GM12873 (cell line): ENCODE data around the gene GNPDA1.

Experiments used
- CTCF ChIP-seq: IDR thresholded peaks from 2 replicates; pipeline ENCODE4 v1.5.1; 2012; ENCODE audit warnings: low read depth, mild to moderate bottlenecking, moderate library complexity, low read length, control low read depth; ENCODE audit not compliant: insufficient read depth; ENCODE audit errors: missing control alignments

Gene GNPDA1

GRCh38 chr5:141992349-141992963, 20.4 kb downstream of the GNPDA1 start:
- peak; percentile 61 for TF ChIP-seq CTCF

GRCh38 chr5:141989720-141990119, 23.1 kb downstream of the GNPDA1 start:
- TF ChIP-seq CTCF = no peak

- TF ChIP-seq CTCF = no peak
Observed at GRCh38 chr5:141986072-141986471, 26.8 kb downstream of the GNPDA1 start.

- TF ChIP-seq CTCF = no peak
Observed at GRCh38 chr5:141982626-141983025, 30.2 kb downstream of the GNPDA1 start.

GRCh38 chr5:141978389-141978788, 34.4 kb downstream of the GNPDA1 start:
- no peak for TF ChIP-seq CTCF

GRCh38 chr5:141976176-141976575, 36.7 kb downstream of the GNPDA1 start:
- no peak for TF ChIP-seq CTCF

GRCh38 chr5:141973871-141974595, 38.8 kb downstream of the GNPDA1 start:
- TF ChIP-seq CTCF = no peak
